Measurements from ENCODE around the gene BCAP31.
"Not testable (repeated sequence)": the region's sequence is repeated elsewhere in the genome, so short reads cannot be mapped to it uniquely, and the experiment has no call there.

The BCAP31 gene

DNA sequence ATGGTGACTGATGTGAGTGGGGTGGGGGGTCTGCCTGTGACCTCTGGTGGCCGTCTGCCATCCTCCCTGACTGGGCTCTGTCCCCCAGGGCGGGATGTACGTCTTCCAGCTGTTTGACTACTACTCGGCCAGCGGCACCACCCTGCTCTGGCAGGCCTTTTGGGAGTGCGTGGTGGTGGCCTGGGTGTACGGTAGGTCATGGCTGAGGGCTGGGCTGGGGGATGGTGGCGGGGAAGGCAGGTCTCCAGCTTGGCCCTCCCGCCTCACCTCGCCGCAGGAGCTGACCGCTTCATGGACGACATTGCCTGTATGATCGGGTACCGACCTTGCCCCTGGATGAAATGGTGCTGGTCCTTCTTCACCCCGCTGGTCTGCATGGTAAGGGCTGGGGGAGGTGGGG is 29.9 kb downstream of the BCAP31 start:
- DNase-seq (ENCODE audit: low read depth) = not testable (repeated sequence)

DNA sequence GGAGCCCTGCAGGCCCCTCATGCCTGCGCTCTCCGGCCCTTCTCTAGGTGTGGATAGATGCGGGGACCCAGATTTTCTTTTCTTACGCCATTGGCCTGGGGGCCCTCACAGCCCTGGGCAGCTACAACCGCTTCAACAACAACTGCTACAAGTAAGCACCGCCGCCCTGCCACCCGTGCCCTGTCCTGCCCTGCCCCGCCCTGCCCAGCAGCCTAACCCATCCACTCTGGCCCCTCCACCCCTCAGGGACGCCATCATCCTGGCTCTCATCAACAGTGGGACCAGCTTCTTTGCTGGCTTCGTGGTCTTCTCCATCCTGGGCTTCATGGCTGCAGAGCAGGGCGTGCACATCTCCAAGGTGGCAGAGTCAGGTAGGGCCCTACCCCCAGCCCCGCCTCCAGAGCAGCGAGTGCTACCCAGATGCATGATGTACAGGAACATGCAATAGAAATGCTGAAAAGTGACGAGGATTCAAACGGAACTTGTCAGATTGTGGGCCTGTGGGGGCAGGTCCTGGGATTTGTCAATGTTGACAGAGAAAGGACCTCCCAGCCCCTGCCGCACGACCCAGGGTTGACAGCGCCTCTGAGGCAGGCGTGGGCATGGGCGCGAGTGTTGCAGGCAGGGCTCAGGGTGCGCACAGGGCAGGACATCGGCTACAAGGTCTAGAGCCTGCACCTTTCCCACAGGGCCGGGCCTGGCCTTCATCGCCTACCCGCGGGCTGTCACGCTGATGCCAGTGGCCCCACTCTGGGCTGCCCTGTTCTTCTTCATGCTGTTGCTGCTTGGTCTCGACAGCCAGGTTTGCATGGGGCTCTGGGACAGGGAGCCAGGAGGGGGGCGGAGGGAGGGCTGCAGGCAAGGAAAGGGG is 30.7 kb downstream of the BCAP31 start:
- DNase-seq (ENCODE audit: low read depth) = no peak

DNA sequence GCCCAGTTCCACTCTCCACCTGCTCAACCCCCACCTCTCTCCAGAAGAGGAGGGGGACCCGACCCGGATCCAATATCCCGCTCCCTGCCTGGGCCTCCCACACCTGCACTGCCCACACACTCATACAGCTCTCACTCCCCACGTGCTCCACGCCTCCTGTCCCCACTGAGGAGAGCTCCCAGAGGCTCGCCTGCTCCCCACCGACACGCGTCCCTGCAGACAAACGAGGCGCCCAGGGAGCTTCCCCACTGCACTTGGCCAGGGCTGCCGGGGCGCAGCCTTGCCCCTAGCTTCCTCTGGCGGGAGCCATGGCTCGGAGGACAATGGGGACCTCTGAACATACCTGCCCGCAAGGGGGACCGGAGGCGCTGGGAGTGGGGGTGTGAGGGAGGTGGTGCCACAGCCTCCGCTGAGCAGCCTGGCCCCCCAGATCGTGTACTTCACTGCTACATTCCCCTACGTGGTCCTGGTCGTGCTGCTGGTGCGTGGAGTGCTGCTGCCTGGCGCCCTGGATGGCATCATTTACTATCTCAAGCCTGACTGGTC is 31.5 kb downstream of the BCAP31 start:
- DNase-seq (ENCODE audit: low read depth) = no peak

DNA sequence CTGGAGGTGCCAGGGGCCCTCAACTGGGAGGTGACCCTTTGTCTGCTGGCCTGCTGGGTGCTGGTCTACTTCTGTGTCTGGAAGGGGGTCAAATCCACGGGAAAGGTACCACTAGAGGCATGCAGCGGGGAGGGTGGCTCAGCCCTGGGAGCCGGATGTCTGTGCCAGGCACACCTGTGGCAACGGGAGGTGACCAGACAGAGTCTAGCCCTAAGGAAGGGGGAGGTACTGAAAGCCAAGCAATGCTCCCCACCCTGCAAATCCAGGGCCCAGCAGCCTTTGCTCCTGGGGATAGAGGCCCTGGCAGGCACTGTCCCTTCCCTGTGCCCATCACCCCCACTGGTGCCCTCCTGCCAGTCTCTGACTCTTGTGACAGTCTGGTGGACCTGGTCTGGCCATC is 32.2 kb downstream of the BCAP31 start:
- DNase-seq (ENCODE audit: low read depth) = no peak

DNA sequence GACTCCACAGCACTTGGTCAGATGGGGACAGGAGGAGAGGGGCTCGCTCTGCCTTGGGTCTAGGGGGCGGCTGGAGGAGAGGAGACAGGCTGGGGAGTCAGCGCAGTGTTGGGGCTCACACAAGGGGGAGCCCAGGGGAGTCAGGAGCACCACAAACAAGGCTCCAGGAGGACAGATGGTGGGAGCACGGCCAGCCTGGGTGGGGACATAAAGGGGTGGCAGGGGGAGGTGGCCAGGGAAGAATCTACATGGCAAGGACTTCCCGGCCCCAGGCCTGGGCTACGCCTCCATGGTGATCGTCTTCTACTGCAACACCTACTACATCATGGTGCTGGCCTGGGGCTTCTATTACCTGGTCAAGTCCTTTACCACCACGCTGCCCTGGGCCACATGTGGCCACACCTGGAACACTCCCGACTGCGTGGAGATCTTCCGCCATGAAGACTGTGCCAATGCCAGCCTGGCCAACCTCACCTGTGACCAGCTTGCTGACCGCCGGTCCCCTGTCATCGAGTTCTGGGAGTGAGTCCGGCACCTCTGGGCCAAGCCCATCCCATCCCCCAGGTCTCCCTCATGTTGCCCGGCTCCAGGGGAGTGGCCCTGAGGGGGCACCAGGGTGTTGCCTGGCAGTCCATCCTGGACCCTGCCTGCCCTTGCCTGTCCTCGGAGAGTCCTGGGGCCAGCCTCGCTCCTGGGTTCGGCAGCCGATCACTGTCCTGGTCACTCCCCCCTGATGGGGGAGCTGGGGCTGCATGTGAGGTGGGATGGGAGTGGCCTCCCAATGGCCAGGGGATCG is 33.0 kb downstream of the BCAP31 start:
- DNase-seq (ENCODE audit: low read depth) = not testable (repeated sequence)

DNA sequence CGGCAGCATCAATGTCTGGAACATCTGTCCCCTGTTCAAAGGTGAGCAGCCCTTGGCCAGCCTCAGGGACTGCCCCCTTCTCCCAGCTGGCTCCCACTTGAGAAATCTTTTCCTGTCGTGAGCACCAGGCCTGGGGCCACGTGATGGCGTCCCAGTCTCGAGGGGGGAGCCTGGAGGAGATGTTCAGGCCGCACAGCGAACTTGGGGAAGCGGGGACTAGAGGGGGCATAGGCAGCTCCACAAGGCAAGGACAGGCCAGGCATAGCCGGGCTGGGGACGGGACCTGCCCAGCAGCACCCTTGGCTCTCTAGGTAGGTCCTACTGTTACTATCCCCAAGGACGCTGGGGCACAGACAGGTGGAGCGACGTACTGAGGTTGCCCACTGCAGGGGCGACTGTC is 33.7 kb downstream of the BCAP31 start:
- no peak for DNase-seq (ENCODE audit: low read depth)

DNA sequence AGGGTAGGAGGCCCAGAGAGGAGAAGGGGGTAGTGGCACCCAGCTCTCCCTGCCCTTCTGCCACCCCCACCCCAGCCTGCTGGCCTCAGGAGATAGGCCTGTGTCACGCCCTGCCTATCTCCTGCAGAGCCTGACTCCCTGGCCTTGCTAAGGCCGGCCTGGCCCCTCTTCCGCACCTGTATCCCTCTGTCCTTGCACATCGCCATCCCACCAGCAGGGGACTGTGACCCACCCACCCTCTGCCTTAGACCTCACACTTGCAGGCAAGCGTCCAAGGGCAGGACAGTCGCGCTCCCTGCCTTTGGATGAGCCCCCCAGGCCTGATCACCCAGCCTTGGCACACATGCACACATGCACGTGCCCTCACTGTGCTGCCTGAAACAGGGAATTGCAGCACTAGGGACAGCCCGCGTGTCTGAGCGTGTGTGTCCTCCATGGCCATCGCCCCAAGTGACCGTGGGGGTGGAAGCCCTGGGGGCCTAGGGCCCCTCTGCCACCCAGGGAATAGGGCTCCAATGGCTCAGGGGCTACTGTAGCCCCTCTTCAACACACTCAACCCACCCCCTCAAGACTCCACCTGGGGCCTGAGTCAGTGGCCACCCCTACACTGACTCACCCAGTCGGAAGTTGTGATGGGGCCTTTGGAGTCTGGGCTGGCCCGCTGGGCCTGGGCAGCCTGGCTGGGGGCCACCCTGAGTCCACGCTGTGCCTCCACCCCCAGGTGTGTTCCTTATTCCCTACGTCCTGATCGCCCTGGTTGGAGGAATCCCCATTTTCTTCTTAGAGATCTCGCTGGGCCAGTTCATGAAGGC is 34.3 kb downstream of the BCAP31 start:
- DNase-seq (ENCODE audit: low read depth) = no peak

DNA sequence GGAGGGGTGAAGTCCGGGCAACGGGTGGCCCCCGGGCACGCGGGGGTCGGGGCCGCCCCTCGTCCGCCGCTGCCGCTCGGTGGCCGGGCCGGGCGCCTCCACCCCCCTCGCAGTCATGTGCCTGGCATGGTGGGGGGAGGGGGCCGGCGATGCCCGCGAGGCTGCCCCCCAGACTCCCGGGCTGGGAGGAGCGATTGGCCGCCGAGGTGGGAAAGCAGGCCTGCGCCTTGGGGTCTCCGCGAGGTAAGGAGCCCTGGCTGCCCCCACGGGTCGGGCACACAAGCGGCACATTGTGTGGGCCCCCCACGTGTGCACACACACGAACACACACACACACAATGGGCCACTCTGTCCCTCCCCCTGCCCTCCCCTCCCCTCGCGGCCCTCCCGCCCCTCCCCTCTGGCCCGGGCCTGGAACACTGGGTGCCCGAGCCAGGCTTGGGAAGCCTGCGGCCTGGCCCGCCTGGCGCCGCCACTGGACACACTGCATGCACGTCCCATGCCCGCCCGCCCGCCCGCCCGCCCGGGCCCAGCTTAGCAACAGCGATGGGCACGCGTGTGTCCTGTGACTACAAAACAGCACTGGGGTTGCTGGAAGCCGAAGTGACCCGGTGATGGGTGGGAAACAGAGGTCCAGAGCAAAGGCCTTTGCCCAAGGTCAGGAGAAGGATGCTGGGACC is 35.1 kb downstream of the BCAP31 start:
- no peak for DNase-seq (ENCODE audit: low read depth)

DNA sequence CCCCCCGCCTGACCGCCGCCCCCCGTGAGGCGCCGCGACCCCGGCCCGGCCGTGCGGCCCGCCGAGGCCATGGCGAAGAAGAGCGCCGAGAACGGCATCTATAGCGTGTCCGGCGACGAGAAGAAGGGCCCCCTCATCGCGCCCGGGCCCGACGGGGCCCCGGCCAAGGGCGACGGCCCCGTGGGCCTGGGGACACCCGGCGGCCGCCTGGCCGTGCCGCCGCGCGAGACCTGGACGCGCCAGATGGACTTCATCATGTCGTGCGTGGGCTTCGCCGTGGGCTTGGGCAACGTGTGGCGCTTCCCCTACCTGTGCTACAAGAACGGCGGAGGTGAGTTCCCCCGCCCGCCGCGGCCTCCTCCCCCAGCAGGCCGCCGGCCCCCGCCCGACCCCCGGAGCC is 35.7 kb downstream of the BCAP31 start:
- DNase-seq (ENCODE audit: low read depth) = no peak

DNA sequence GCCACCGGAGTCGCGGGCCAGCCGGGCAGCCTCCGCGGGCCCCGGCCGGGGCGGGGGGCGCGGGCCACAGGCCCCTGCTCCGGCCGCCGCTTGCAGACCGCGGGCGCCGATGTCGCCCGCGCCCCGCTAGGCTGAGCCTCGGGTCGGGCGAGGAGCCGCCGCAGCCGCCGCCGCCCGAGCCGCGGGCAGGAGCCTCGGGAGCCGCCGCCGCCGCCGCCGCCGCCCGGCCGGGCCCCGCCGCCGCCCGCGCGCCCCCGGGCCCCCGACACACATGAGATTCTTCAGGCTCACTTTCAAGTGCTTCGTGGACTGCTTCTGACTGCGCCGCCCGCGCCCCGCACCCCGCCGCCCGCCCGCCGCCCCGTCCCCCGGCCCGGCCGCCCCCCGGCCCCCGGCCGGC is 36.1 kb downstream of the BCAP31 start:
- DNase-seq (ENCODE audit: low read depth) = no peak

DNA sequence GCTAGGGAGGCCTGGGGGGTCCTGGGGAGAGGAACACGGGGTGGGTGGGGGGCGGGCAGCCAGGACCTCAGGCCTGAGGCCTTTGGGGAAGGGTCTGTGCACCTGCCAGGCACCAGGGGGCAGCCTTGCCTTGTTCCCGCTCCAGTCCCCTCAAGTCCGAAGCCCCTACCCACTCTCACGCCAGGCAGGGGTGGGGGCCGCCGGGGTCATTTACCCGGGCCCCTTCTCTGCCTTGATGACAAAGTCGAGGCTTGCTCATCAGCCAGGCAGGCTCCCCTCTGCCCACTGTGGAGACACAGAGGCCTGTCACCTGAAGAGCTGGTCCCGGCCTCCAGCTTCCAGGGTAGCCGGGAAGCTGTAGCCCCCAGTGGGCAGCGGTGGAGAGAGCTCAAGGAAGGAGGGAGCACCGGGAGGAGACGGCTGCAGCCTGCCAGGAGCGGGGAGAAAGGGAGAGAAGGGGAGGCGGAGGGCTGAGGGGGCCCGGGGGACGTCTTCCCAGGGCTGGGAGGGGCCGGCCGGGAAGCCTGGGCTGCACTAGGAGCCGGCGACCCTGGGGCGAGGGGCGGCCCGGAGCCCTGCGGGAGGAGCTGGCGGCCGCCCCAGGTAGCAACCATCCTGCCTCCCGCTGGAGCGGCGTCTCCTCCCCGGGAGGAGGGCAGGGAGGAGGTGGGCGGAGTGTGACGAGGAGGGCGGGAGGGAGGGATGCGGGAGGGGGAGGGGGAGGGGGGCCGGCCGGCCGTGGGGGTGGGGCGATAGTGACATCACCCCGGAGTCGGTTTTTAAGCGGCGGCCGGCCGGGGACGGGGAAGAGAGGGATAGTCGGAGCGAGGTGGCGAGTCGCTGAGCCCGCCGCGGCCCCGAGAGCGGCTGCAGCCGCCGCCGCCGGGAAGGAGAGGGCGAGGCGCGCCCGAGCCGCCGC is 36.8 kb downstream of the BCAP31 start, which contains the start of gene SLC6A8:
TSS of gene SLC6A8 (plus strand) at position 806 of the 919 bp plus-strand sequence. CDS start 649 bp downstream, outside the sequence.
- DNase-seq (ENCODE audit: low read depth) = no peak

DNA sequence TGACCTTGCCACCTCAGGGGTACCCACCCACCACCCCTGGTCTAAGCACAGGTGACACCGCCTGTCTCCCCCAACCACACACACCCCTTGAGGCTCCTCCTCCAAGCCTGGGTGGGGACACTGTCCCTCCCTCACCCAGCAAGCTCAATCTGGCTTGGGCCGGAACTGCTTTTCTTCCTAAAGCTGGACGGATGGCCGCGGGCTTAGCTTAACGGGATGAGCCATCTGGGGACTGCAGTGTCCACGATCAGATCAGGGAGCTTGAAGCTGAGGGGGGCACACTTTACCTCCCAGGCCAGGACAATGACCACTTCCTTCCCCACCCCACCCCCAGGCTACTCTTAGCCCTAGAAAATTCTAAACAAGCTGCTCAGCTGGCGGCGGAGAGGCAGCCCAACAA is 37.5 kb downstream of the BCAP31 start:
- DNase-seq (ENCODE audit: low read depth) = no peak

DNA sequence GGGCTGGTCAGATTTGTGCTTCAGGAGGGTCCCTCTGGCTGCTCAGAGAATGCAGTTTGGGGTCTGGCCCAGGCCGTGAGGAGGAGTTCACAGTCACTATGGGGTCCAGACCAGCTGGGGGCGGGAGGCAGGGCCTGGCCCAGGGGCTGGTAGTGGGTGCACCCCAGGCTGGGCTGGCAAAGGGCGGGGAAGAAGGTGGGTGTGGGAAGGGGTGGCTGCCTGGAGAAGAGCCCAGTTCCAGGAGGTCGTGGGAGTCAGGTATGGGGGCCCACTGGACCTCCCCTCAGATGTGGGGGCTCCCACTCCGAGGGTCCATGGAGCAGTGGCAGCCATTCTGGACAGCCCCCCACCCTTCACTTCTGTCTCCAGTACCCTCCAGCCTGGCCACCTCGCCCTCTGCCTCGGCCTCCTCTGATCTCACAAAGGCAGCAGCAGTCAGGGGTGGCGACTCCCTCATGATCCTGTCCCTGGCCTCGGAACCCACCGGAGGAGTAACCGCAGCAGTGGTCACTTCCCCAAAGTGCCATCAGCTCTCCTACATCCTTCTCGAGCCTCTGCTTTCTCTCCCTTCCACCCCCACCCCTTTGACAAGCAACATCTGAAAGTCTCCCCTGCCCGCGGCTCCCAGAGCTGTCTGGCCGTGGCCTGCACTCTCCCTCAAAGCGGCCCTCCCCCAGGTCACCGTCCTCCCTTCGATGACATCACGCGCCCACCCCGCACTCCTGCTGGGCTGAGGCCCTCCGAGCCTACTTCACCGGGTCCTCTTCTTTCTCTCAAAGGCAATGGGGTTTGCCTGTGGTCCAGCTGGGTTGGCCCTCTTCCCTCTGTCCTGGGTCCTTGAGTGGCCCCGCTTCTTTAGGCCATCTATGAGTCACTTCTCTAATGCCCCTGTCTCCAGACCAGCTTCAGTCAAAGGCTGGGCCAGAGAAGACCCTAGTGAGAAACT is 38.2 kb downstream of the BCAP31 start:
- no peak for DNase-seq (ENCODE audit: low read depth)

DNA sequence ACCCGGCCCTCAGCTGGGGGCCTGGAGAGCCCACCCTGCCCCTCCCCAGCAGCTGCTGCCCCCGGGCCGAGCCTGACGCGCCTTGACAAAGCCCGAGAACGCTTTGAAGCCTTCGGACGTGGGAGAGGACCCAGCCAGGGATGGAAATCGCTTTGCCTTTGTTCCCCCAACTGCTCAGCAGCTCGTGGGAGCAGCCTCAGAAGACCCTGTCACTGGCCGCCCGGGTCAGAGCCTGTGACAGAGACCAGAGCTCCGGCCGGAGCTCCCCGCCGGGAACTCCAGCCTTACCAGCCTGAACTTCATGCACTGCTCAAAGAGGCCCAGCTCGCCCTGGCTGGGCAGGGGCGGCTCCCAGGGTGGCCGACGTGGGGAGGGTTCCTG is 39.0 kb downstream of the BCAP31 start:
- DNase-seq (ENCODE audit: low read depth) = no peak

DNA sequence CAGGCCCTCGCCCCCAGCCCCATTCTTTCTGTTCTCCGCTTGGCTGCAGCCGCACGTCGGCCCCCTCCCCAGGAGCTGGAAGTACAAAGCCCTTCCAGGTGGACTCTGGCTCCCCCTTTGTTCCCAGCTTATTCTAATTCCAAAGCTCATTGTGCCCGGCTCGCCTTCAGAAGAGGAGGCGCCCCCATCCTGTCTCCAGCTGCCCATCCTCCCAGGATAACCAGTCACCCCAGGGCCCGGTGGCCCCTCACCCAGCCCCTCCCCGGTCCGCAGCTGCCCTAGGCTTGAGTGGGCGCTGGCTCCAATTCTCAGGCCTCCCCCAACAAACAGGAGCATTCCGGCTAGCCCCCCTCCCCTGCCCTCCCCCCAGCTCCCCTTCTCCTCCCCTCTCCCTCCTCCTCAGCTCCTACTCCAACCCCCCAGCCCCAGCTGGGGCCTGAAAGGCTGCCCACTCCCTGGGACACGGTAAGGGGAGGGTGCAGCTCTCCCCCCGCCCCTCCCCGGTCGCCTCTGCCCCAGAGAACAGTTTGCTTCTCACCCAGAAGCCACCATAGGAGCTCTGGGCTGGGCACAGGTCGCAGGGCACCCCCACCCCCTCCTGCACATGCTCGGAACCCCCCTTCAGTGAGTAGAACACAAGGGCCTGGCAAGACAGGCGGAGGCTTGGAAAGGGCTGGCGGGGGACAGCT is 39.6 kb downstream of the BCAP31 start:
- DNase-seq (ENCODE audit: low read depth) = no peak

DNA sequence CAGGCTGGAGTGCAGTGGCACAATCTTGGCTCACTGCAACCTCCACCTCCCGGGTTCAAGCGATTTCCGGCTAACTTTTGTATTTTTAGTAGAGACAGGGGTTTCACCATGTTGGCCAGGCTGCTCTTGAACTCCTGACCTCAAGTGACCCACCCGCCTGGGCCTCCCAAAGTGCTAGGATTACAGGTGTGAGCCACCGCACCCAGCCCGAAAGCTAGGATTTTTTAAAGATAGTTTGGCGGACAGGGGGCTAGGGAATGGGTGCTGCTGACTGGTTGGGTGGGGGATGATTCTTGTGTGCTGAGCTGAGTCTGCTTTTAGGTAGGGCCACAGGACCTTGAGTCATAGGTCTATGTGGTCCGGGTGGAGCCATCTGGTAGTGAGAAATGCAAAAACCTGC is 40.7 kb downstream of the BCAP31 start:
- not testable (repeated sequence) for DNase-seq (ENCODE audit: low read depth)

DNA sequence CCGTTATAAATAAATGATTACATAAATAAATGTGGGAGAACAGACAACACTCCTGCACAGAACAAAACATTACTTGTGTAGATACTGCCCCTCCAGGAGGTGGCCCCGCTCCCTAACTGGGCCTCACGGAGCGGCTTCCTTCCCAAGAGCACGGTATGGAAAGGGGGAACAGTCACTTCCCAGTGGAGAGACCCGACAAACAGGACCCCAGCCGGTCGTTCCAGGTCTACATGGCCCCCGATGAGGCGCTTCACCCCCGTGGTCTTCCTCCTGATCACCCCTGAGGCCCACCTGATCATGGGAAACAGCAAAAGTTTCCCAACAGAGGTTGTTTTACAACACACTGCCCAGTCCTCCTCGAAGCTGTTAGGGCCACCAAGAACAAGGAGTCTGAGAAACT is 43.0 kb downstream of the BCAP31 start:
- no peak for DNase-seq (ENCODE audit: low read depth)

DNA sequence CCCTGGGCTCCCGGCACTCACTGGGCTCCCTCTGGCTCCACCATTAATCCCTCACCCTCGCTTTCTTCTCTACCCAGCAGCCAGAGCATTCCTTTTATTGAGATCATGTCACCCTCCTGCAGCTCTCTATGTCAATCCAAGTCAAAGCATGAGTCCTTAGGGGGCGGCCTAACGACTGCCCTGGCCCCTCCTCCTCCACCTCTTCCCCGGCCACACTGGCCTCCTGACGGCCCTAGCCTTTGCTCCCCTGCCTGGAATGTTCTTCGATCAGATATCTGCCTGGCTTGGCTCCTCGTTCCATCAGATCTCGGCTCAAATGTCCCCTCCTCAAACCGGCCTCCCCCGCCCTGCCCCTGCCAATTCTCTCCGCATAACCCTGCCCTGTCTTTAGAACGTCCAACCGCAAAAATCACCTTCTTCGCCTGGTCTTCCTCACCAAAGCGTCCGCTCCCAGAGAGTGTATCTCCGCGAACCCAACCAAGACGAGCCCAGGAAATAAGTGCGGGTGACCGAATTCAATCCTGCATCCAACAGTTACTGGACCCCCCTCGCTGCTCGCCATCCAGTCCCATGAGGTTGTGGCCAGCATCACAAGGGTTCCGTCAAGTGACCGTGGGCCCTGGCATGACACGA is 49.9 kb downstream of the BCAP31 start:
- DNase-seq (ENCODE audit: low read depth) = no peak

Data from stimulated activated CD8-positive, alpha-beta memory T cell treated with anti-CD3 and anti-CD28 coated beads, Interleukin-12 subunit alpha, Interleukin-12 subunit beta, amount 100 ng/mL, for 4 hours (primary cell).